ENCODE measurements around the gene RBMS1.

- no peak for TF ChIP-seq GABPA (IDR thresholded peaks at IDR 0.05; ENCODE audit: low read depth)
- TF ChIP-seq, protein P1, sequence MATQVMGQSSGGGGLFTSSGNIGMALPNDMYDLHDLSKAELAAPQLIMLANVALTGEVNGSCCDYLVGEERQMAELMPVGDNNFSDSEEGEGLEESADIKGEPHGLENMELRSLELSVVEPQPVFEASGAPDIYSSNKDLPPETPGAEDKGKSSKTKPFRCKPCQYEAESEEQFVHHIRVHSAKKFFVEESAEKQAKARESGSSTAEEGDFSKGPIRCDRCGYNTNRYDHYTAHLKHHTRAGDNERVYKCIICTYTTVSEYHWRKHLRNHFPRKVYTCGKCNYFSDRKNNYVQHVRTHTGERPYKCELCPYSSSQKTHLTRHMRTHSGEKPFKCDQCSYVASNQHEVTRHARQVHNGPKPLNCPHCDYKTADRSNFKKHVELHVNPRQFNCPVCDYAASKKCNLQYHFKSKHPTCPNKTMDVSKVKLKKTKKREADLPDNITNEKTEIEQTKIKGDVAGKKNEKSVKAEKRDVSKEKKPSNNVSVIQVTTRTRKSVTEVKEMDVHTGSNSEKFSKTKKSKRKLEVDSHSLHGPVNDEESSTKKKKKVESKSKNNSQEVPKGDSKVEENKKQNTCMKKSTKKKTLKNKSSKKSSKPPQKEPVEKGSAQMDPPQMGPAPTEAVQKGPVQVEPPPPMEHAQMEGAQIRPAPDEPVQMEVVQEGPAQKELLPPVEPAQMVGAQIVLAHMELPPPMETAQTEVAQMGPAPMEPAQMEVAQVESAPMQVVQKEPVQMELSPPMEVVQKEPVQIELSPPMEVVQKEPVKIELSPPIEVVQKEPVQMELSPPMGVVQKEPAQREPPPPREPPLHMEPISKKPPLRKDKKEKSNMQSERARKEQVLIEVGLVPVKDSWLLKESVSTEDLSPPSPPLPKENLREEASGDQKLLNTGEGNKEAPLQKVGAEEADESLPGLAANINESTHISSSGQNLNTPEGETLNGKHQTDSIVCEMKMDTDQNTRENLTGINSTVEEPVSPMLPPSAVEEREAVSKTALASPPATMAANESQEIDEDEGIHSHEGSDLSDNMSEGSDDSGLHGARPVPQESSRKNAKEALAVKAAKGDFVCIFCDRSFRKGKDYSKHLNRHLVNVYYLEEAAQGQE (IDR thresholded peaks at IDR 0.05; ENCODE audit: insufficient replicate concordance, low read depth), result peak; percentile 28
- peak; percentile 50 for TF ChIP-seq CTCF (IDR thresholded peaks at IDR 0.05; ENCODE audit: insufficient read depth, low read length)
Measured at GRCh38 chr2:160269803-160270570, 223.6 kb downstream of the RBMS1 start.

Data from HL-60 (cell line).